HG03575 (cell line): Measurements from ENCODE around the gene FERMT3.
"Not testable (repeated sequence)": the region's sequence is repeated elsewhere in the genome, so short reads cannot be mapped to it uniquely, and the experiment has no call there.

Experiments
- ATAC-seq: cut with Tn5 transposase; IDR thresholded peaks from one replicate; pipeline ENCODE4 v1.9.1; 2021; ENCODE audit not compliant: unreplicated experiment, insufficient number of reproducible peaks, low FRiP score; ENCODE audit errors: extremely low read depth

FERMT3 gene

GRCh38 chr11:64206457-64207255 lies at the start of gene FERMT3:
TSS of gene FERMT3 (plus strand) at chr11:64206721. CDS start at chr11:64207365, 644 bp downstream.
- no peak for ATAC-seq

- ATAC-seq, result no peak
Observed at GRCh38 chr11:64157631-64158394, 48.7 kb upstream of the FERMT3 start.

- ATAC-seq, result no peak
Observed at GRCh38 chr11:64161037-64161436, 45.5 kb upstream of the FERMT3 start.

GRCh38 chr11:64162769-64163168 lies 43.8 kb upstream of the FERMT3 start:
- not testable (repeated sequence) for ATAC-seq

GRCh38 chr11:64163951-64164350 lies 42.6 kb upstream of the FERMT3 start:
- no peak for ATAC-seq

DNA sequence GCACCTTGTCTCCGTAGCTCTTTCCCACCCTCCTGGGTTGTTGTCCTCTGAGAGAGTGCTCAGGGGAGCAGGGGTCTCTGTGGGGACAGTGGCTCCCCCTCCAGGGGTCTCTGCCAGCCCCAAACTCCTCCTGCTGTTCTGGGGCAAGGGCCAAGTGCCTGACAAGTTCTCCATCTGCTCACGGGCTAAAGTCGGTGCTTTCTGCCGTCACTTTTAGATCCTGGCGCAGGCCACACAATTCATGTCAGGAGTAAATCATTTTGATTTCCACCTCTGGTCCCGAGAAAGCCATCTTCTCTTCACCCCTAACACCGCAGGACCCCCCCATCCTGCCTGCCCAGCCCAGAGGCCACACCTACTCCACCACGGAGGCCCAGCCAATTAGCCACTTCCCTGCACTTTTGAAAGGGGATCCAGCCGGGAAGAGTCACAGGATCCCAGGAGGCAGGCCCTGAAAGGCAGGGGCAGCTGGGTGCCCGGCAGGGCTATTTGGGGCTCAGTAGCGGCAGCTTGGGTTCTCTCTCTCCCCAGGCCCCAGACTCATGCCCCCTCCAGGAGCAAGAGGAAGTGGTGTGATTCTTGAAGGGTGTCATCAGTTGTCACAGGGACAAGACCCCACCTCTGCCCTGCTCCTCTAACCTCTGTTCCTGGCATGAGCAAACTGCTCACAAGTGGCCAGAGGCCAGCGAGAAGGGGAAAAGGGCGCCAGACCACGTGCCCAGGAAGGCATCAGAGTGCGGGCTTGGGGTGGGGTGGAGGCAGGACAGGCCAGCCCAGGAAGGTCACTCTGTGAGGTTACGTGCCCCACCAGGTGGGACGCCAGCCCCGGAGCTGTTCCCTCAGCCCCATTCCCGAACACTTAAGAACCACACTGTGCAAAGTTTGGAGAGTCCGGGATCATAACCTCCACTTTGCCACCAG lies 41.9 kb upstream of the FERMT3 start:
- no peak for ATAC-seq

GRCh38 chr11:64165481-64165841 lies 41.1 kb upstream of the FERMT3 start:
- ATAC-seq, result no peak

DNA sequence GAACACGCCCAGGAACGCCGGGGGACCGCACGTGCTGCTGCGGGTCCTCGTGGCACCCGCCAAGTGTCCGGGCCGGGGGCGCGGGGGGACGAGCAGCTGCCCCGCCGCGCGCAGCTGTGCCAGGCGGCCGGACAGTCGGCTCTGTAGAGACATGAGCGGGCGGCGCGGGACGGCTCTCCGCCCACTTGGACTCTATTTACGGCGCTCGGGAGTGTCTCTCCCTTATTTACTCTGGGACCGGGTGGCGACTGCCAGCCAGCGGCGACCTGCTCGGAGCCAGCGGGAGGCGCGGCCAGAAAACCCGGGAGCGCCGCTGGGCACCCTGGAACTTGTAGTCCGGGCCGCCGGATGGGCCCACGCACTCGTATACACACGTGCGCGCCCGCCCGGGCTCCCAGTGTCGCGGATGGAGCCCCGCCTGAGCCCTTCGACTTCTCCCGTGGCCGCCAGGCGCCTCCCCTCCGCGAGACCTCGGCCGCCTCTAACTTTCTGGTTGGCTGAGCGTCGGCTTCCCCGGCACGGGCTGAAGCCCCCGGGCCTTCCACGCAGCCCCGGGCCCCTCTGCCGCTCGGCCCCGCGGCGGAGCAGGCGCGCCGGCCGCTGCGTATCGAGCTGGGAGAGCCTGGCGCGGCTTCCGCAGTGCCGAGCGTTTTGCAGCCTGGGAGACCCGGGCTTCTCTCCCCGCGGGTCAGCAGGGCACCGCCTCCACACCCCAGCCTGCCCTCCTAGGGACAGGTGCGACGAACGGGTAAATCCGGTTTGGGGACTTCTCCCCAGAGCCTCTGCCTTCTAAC lies 40.5 kb upstream of the FERMT3 start, which contains the start of gene MACROD1:
Gene MACROD1, minus strand, starts transcription at position 272 of the 794 bp plus-strand sequence. Its CDS starts 119 bp downstream, at position 153.
- ATAC-seq, result no peak

GRCh38 chr11:64170419-64170818 lies 36.1 kb upstream of the FERMT3 start:
- ATAC-seq, result no peak

- ATAC-seq, result no peak
Observed at GRCh38 chr11:64173616-64174355, 32.7 kb upstream of the FERMT3 start.

DNA sequence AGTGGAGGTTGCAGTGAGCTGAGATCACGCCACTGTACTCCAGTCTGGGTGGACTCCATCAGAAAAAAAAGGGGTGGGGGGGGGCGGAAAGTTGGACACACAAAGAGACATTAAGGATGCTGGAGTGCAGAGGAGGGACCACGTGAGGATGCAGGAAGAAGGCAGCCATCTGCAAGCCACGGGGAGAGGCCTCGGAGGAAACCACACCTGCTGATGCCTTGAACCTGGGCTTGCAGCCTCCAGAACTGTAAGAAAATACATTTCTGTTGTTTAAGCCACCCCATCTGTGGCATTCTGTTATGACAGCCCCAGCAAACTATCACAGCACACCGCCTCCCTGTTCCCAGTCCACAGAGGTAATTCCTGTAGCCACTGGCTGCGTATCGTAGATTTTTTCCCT lies 29.8 kb upstream of the FERMT3 start:
- no peak for ATAC-seq

- ATAC-seq, result no peak
Observed at GRCh38 chr11:64178203-64178602, 28.3 kb upstream of the FERMT3 start.

DNA sequence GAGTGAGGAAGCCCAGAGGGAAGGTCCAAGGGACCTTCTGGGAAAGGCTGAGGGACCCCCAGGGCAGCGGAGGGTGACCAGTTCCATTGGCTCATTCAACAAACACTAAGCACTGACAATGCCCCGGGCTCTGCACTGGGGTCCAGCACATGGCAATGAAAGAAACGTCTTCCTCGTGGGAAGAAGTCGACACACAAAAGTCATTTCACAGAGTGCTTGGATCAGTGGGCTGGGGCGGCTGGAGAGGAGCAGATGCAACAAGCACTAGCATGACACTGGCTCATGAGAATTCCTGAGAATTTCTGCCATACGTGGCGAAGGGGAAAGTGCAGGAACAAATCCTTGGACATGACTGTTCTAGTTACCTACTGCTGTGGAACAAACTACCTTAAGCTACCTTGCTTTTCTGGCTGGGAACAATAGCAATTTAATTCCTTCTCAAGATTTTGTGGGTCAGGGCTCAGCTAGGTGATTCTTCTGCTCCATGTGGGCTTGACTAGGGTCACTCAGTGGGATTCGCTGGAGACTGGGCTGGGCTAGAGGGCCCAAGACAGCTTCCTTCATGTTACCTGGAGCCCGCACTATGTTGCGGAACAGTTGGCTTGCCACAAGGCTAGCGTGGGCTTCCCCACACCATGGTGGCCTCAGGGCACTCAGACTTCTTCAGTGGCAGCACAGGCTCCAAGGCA lies 27.4 kb upstream of the FERMT3 start:
- no peak for ATAC-seq

GRCh38 chr11:64180891-64181290 lies 25.6 kb upstream of the FERMT3 start:
- no peak for ATAC-seq

DNA sequence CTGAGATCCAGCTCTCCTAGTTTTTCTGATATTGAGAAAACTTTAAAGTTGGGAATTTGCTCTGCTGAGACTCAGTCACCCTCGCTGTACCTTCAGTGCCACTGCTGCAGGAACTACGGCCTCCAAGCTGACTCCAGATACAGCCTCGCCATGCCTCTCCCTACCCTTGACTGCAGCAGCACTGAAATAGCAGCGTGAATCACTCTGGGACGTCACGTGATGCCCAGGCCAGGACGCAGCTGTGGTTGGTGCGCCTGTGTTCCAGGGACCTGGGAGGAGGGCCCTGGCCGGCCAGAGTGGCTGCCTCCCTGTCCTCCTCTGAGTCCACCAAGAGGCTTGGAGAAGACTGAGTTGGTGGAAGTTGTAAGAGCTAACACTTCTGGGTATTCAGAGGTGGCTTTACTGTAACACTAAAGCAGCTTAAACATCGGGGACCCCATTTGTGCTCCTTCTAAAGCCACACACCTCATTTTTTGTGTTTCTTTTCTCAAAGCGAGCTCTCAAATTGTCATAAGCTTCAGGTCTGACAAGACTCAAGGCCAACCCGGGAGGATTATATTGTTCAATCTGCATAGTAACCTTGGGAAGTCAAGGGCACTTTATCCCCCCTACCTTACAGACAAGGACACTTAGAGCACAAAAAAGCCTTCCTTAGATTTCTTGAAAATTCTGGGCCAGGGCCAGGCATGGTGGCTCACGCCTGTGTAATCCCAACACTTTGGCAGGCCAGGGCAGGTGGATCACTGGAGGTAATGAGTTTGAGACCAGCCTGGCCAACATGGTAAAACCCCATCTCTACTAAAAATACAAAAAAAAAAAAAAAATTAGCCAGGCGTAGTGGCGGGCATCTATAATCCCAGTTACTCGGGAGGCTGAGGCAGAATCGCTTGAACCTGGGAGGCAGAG lies 24.8 kb upstream of the FERMT3 start:
- ATAC-seq, result no peak

- ATAC-seq, result no peak
Observed at GRCh38 chr11:64183890-64184289, 22.6 kb upstream of the FERMT3 start.
